ENCODE data around the gene FGF8.

The FGF8 gene

DNA sequence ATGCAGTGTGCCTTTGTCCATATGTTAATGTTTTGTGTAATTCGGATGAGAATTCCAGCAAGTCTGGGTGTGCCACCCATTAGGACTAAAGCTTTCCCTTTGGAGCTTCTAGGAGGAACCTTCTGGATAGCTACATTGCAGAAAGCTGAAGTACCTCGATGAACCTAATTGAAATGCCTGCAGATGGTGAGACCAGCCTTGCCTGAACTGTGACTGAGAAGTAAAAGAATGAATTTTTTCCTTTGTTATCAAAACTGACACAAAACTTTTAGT is 49.9 kb downstream of the FGF8 start:
- no peak for DNase-seq
- no peak overlapping the region for H3K4me3 ChIP-seq (ENCODE audit: low read depth, low read length)
- no peaks in the 10 kb centered on the region; the same call in 1 of the 2 replicates for H3K4me1 ChIP-seq
- no peaks in the 10 kb centered on the region for H3K9me3 ChIP-seq
- TF ChIP-seq, protein P1, sequence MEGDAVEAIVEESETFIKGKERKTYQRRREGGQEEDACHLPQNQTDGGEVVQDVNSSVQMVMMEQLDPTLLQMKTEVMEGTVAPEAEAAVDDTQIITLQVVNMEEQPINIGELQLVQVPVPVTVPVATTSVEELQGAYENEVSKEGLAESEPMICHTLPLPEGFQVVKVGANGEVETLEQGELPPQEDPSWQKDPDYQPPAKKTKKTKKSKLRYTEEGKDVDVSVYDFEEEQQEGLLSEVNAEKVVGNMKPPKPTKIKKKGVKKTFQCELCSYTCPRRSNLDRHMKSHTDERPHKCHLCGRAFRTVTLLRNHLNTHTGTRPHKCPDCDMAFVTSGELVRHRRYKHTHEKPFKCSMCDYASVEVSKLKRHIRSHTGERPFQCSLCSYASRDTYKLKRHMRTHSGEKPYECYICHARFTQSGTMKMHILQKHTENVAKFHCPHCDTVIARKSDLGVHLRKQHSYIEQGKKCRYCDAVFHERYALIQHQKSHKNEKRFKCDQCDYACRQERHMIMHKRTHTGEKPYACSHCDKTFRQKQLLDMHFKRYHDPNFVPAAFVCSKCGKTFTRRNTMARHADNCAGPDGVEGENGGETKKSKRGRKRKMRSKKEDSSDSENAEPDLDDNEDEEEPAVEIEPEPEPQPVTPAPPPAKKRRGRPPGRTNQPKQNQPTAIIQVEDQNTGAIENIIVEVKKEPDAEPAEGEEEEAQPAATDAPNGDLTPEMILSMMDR (IDR thresholded peaks at IDR 0.05; ENCODE audit: low read depth, low read length): no peak
- H3K36me3 ChIP-seq: peaks cover 4% of the 10 kb centered on the region
- H3K27me3 ChIP-seq: no peaks in the 10 kb centered on the region

DNA sequence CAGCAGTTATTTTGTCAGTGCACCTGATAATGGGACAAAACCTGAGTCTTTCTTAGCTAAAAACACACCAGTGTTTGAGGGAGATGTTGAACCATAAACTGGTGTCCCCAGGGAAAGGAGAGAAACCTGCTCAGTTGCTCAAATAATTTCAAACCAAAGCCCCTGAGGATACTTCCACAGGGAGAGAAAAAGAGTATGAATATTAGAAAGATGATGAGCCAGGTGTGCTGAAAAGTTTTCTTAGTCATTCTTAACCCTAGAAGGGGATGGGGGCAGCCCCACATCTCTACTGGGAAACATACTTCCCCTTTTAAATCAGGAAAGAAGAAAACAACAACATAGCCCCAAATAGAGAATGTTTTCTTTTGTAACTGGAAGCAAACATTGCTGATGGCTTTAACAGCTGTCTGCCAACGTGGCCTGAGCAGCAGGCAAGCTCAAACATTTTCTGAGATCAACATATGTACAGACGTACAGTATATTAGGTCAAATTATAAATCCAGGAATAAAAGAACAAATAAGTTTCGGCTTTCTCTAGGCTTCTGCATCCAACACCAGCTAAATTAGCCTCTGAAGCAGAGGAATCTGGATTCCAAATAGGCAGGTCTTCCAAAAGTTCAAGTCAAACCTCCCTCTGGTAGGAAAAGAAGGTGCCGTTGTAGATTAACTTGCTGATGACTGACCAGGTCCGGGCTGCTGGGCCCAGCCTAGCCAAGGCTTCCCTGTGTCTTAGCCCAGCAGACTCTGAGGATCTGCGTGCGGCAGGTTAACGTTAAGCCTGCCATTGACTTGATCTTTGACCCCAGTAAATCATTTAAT is 50.4 kb downstream of the FGF8 start:
- TF ChIP-seq, protein P1 (IDR thresholded peaks at IDR 0.05; ENCODE audit: low read depth, low read length): no peak
- Histone ChIP-seq H3K4me1 (no peaks in the 10 kb centered on the region; the same call in 1 of the 2 replicates), H3K36me3 (peaks cover 4% of the 10 kb centered on the region), H3K27me3 (no peaks in the 10 kb centered on the region), H3K9me3 (no peaks in the 10 kb centered on the region), H3K4me3 (ENCODE audit: low read depth, low read length) (no peak overlapping the region)
- no peak for DNase-seq

DNA sequence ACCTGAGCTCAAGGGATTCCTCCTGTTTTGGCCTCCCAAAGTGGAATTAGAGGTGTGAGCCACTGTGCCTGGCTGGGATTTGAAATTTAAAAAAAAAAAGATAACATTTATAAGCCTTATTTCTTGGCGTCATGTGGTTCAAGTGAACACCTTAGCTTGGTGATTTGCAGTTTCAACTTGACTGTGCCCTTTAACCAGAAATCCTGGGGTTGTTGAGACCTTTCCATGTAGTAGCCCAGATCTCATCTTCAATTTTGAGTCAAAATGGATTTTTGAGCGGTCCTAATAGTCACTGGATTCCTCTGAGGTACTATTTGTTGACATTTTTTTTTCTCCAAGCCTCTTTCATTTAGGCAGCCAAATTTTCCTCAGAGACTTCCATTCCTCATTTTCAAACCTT is 51.5 kb downstream of the FGF8 start:
- Histone ChIP-seq H3K4me1 (no peaks in the 10 kb centered on the region; the same call in 1 of the 2 replicates), H3K36me3 (peaks cover 4% of the 10 kb centered on the region), H3K4me3 (ENCODE audit: low read depth, low read length) (no peak overlapping the region), H3K9me3 (no peaks in the 10 kb centered on the region), H3K27me3 (no peaks in the 10 kb centered on the region)
- TF ChIP-seq, protein P1 (IDR thresholded peaks at IDR 0.05; ENCODE audit: low read depth, low read length): no peak
- DNase-seq: no peak

DNA sequence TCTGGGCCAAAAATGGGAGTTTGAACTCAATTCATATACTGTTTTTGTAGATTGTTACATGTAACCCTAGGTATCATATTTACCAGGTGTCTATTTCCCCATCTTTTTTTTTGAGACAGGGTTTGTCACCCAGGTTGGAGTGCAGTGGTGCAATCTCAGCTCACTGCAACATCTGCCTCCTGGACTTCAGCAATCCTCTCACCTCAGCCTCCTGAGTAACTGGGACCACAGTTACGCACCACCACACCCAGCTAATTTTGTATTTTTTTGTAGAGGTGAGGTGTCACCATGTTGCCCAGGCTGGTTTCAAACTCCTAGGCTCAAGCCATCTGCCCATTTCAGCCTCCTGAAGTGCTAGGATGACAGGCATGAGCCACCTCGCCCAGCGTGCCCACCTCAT is 52.7 kb downstream of the FGF8 start:
- TF ChIP-seq, protein P1 (IDR thresholded peaks at IDR 0.05; ENCODE audit: low read depth, low read length): no peak
- Histone ChIP-seq H3K4me1 (no peaks in the 10 kb centered on the region), H3K36me3 (peaks cover 4% of the 10 kb centered on the region), H3K4me3 (ENCODE audit: low read depth, low read length) (no peak overlapping the region), H3K9me3 (no peaks in the 10 kb centered on the region), H3K27me3 (no peaks in the 10 kb centered on the region)
- DNase-seq: no peak

DNA sequence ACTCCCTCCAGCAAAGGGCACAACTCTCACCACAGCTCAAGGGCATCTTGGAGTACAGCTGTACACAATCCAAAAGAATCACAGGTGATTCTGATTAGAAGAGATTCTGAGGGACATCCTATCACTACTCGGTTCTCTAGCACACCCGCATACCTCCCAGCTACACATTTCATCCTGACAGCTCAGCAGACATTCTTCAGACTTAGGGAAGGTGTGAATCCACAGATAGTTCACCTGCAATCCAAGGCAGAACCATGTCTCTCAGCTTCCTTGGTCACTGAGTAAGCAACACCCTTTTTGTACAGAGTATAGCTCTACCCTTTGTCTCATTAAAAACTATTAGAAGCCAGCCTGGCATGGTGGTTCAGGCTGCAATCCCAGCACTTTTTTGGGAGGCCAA is 54.1 kb downstream of the FGF8 start:
- no peak for DNase-seq
- Histone ChIP-seq H3K4me3 (ENCODE audit: low read depth, low read length) (no peak overlapping the region), H3K27me3 (no peaks in the 10 kb centered on the region), H3K36me3 (no peaks in the 10 kb centered on the region; the same call in 1 of the 2 replicates), H3K4me1 (no peaks in the 10 kb centered on the region), H3K9me3 (no peaks in the 10 kb centered on the region)
- TF ChIP-seq, protein P1 (IDR thresholded peaks at IDR 0.05; ENCODE audit: low read depth, low read length): no peak

DNA sequence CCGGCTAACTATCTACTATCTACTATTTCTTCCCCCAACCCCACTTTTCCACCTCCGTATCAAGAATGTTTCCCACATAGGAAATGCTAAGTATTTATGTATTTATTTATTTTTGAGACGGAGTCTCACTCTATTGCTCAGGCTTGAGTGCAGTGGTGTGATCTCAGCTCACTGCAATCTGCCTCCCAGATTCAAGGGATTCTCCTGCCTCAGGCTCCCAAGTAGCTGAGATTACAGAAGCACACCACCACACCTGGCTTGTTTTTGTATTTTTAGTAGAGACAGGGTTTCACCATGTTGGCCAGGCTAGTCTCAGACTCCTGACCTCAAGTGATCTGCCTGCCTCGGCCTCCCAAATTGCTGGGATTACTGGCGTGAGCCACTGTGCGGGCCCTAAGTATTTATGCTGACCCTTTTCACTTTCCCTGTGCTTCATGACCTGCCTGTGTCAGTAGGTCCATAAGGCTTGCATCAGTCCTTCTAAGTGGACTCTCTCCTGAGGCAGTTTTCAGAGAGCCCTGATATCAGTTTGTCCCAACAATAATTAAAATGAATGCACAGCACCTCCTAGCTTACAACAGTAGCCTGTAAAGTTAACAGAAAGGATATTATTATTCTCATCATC is 55.2 kb downstream of the FGF8 start:
- H3K36me3 ChIP-seq: no peaks in the 10 kb centered on the region
- no peaks in the 10 kb centered on the region for H3K4me1 ChIP-seq
- TF ChIP-seq, protein P1 (IDR thresholded peaks at IDR 0.05; ENCODE audit: low read depth, low read length): no peak
- no peak overlapping the region for H3K4me3 ChIP-seq (ENCODE audit: low read depth, low read length)
- H3K27me3 ChIP-seq: no peaks in the 10 kb centered on the region
- no peaks in the 10 kb centered on the region for H3K9me3 ChIP-seq
- no peak for DNase-seq

All from BE2C (cell line).